GM12873 (cell line): Measurements from ENCODE around the gene TTC22.
A peak's percentile ranks its signal among the peaks of the same experiment; 100 is the strongest.

Experiments used
- CTCF ChIP-seq: IDR thresholded peaks from 2 replicates; pipeline ENCODE4 v1.5.1; 2012; ENCODE audit warnings: low read depth, mild to moderate bottlenecking, moderate library complexity, low read length, control low read depth; ENCODE audit not compliant: insufficient read depth; ENCODE audit errors: missing control alignments

TTC22 gene

GRCh38 chr1:54800899-54801759, at the start of gene TTC22:
Gene TTC22 (minus strand): TSS chr1:54801323. CDS start chr1:54801163, 160 bp downstream.
- peak; percentile 86 for TF ChIP-seq CTCF

- no peak for TF ChIP-seq CTCF
These were observed 49.6 kb upstream of the TTC22 start for GRCh38 chr1:54850737-54851136.

DNA sequence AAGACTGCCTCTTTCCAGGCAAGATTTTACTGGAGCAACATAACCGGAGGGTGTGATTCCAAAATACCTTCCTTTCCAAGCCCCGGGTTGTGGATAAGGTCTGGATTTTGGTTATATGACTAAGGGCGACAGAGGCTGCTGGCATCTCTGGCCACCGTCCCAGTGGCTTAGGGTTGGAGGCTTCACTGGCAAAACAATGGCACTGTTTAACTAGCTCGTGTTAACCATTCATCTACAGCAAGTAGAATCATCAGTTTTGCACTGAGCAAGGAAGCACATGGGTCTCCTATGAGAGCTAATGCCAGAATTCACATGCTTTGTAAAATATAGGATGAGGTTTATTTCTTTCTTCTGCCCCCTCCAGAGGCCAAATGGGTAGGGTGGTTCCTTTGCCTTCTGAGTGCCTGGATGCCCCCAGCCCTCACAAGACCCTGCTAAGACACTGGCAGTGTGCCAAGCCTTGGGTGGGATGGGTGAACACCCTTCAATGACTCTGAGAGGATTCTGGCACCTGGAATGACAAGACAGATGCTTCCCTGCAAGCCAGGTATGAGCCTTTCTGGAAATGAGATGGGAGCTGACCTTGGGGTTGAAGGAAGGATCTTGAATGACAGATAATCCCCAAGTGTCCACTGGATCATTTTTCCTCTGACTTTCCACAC, 49.1 kb upstream of the TTC22 start:
- TF ChIP-seq CTCF: no peak

DNA sequence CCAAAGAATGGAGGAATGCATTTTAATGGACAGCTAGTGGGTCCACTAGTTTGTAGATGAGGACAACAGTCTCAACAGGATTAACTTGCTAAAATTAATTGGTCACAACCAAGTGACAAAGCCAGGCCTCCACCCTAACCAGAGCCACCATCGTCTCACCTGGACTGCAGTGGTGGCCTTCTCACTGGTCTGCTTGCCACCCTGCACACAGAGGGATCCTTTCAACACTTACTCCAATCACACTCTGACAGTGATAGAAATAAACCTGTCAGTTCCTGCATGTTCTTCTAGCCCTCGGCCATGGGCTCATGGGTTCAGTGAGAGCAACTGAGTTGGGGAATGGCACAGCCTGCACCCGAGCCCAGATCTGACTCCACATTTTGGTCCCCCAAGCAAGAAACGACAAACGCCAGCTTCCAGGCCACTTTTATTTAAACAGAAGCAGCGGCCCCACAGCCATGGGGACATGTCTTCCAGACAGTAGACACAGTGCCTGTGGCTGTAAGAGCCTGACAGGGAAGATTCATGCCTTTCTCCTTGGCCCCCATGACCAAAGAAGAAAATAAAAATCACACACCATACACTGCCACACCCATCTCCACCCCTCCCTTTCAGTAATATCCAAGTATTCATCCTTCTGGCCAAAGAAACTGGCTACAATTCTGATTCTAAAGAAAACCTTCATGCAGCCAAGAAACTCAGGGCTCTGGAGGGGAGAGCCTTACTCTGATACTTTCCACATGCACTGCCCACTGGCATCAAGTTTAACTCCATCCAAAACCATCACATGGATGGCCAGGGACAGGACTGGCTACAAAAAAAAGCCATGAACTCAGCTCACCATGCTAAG, 48.3 kb upstream of the TTC22 start:
- TF ChIP-seq CTCF: no peak

DNA sequence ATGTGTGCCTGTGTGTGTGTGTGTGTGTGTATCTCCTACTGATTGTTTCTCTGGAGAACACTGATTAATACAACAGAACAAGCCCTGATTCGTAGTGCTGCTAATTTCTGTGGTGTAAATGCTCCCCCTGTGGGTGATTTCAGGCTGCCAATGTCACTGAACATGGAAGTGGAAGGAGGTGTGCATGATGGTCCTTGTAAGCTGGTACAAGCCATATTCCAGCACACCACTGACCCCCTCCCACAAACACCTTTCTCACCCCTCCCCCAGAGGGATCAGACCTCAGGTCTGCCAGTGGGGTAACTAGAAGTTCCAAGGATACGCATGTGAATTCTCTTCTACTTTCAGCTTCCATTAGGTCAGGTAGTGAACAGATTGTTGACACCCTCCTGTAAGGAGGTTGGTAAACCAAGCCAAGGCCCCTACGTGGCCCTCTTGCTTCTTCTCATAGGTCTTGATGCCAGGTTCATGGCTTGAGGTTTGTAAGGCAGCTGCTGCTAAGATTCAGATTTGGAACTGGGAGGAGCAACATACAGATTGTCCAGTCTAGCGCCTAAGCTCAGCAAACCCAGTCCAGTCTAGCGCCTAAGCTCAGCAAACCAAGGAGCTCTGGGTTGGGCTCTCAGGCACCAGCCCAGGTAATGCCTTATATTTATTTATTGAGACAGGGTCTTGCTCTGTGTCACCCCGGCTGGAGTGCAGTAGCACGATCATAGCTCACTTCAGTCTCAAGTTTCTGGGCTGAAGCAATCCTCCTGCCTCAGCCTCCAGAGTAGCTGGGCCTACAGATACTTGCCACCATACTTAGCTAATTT, 47.2 kb upstream of the TTC22 start:
- TF ChIP-seq CTCF: no peak

- TF ChIP-seq CTCF: no peak
These were observed 45.7 kb upstream of the TTC22 start for GRCh38 chr1:54846716-54847284.
